GM21526 (cell line): Measurements from ENCODE around the gene STX3.
A peak's percentile ranks its signal among the peaks of the same experiment; 100 is the strongest.

Experiments
- ATAC-seq: cut with Tn5 transposase; IDR thresholded peaks from one replicate; pipeline ENCODE4 v1.9.1; 2021; ENCODE audit warnings: moderate library complexity; ENCODE audit not compliant: unreplicated experiment, low FRiP score

The STX3 gene

DNA sequence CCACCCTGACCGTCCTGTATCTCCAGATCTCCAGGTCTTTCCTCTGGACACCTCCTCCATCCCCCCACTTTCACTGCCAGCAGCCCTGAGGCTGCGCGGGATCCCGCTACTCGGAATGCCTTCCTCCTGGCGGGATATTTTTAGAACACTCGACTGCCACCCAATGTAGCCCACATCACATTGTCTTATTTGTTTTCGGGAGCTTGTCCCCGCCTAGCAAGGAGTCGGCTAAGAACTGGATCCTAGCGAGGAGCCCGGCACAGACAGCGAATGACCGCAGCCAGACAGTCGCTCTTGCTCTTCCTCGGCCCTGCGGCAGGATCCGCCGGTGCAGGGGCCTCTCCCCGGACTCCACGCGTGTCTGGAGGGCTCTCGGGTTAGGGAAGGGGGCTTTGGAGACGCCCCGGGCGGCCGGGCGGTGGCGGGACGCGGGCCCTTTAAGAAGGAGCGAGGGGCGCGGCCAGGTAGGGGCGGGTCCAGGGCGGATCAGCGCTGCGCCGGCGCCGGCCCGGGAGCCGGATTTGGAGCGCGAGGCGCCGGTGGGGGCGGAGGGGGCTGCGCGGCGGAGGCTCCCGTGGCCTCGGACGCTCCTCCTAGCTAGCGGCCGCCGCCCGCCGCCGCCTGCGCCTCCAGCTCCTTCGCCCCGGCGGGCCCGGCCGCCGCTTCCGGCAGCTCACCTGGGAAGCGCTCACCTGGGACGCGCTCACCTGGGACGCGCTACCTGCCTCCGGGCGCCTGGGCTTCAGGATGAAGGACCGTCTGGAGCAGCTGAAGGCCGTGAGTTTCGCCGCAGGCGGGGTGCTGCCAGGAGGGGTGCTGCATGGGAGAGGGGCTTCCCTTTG, at the start of gene STX3:
Gene STX3, plus strand, starts transcription at position 518 of the 842 bp plus-strand sequence. Its CDS starts 230 bp downstream, at position 748.
- peak; percentile 73 for ATAC-seq

DNA sequence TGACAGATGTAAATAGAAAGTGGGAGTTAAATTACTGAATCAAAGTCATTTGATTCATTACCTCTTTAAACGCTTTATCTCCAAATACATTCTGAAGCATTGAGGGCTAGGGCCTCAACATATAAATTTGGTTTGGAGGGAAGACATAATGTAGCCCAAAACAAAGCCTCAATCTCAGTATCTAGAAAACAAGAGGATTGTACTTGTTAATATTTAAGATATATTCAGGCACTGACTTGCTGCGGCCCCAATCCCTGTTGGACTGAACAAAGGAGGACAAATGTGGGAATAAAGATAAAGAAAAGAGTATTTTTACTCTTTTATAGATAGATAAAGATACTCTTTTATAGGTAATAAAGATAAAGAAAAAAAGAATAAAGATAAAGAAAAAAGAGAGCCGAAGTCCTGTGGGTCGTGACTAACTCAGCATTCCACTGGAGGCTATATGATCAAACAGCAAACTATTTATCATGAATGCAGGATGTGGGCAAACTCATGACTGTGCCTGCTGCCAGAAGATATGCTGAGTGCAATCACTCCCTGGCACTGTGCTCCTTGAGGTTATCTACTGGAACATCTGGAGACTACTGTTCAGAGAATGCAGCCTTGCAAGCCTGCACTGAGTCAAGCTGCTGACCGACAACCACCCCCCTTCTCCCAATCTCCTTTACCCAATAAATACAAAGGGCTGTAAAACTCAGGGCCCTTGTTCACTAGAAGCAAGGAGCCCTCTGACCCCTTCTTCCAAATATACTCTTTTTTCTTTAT, 48.5 kb upstream of the STX3 start:
- no peak for ATAC-seq

DNA sequence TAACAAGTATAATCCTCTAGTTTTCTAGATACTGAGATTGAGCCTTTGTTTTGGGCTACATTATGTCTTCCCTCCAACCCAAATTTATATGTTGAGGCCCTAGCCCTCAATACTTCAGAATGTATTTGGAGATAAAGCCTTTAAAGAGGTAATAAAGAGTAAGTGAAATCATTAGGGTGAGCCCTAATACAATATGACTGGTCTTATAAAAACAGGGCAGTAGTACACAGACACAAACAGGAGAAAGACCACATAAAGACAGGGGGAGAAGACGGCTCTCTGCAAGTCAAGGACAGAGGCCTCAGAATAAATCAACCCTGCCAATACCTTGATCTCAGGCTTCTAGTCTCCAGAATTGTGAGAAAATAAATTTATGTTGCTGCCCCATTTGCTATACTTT, 47.8 kb upstream of the STX3 start:
- ATAC-seq: no peak

- no peak for ATAC-seq
These were observed 46.6 kb upstream of the STX3 start for GRCh38 chr11:59708537-59708936.

GRCh38 chr11:59710136-59710847, 44.9 kb upstream of the STX3 start:
- no peak for ATAC-seq

DNA sequence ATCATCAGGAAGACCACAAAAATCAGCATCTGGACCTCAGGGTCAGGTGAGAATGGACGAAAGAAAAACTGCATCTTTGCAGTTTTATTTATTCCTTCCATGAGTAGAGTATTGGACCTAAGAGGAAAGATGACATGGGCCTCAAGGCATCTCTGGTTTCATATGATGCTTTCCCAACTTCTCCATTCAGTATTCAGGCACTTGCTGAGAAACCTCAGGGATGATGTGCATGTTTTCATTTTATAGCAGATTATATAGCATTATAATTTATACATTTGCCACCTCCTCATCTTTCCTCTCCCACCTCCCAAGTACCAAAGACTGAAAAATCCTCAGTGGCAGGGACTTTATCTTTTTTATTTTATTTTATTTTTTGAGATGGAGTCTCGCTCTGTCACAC, 41.4 kb upstream of the STX3 start, which contains the start of gene OR10V1:
Gene OR10V1, minus strand, starts transcription at position 101 of the 400 bp plus-strand sequence. Its CDS starts 0 bp downstream, at position 101.
- no peak for ATAC-seq

- no peak for ATAC-seq
These were observed 39.1 kb upstream of the STX3 start for GRCh38 chr11:59716051-59716450.

DNA sequence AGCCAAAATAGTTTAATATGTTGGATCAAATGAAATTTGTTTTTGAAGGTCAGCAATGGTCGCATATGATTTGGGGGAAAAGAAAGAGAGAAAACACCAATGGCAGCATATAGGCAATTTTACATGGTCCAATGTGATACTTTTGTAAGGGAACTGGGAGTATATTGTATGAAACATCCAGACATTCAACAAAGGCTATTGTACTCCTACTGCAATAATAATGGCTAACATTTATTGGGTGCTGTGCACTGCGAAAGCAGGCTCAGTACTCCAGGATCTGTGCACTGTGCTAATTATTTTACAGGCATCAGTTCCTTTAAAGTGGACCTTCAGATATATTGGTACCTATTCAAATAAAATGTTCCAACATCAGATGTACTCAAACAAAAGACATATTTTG, 35.6 kb upstream of the STX3 start:
- no peak for ATAC-seq

GRCh38 chr11:59724066-59724465, 31.1 kb upstream of the STX3 start:
- ATAC-seq: no peak

GRCh38 chr11:59727426-59727825, 27.8 kb upstream of the STX3 start:
- ATAC-seq: no peak

- no peak for ATAC-seq
These were observed 27.0 kb upstream of the STX3 start for GRCh38 chr11:59728154-59728553.

DNA sequence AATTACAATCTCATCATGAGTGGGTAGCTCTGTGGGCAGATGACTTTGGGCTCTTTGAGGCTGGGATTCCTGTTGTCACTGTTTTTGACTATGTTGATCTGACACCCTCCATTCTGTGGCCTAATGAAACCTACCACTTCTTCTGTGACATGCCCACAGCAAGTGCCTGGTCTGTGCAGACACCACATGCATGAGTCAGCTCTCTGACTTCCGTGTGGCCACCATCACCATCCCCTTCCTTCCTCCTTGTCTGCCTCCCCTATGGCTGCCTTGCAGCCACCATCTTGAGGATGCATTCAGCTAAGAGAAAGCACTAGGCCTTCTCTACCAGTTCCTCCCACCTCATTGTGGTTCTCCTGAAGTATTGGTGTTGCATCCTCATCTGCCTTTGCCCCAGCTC, 26.3 kb upstream of the STX3 start:
- no peak for ATAC-seq

DNA sequence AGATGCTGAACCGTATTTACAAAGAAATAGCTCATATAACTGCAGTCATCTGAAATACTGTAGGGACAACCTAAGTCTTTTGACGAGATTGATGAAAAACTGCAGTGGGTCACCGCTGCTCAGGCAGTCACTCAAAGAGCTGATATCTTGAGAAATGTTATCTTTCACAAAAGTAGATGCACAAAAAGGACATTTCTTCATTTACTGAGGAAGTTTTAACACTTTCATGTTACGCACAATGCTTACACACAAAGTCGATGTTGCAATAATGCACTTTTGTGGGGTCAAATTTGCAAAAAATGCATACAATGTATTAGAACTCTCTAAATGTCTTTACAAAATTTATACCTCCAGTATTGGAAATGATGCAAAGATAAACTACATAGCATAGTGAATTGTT, 25.3 kb upstream of the STX3 start:
- ATAC-seq: no peak

GRCh38 chr11:59730896-59731565, 24.1 kb upstream of the STX3 start:
- ATAC-seq: no peak

- no peak for ATAC-seq
These were observed 9.1 kb upstream of the STX3 start for GRCh38 chr11:59746111-59746510.

DNA sequence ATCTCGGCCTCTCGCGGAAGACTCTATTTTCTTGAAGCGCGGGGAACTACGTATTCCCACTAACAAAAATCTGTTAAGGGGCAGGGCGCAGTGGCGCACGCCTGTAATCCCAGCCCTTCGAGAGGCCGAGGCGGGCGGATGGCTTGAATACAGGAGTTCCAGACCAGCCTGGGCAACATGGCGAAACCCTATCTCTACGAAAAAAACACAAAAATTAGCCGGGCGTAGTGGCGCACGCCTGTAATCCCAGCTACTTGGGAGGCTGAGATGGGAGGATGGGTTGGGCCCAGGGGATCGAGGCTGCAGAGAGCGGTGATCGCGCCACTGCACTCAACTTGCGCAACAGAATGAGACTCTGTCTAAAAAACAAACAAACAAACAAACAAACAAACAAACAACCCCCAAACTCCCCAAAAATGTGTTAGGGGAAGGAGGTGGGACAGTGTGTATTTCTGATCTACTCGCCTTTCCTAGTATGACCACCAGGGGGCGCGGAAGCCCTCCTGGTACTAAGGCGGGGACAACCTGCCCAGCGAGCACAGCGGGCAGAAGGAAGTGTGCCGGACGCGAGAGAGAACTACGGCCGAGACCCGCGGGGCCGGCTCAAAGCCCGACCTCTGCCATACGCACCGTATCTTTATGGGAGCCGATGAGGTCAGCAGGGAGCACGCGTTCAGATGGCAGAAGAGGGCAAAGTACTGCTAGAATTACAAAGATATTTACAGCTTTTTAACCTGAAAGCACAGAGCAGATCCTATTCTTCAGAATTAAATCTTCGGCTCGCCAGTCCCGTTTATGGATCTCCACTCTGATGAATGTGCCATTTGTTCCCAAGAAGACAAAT, 1.3 kb upstream of the STX3 start:
- peak; percentile 73 for ATAC-seq

DNA sequence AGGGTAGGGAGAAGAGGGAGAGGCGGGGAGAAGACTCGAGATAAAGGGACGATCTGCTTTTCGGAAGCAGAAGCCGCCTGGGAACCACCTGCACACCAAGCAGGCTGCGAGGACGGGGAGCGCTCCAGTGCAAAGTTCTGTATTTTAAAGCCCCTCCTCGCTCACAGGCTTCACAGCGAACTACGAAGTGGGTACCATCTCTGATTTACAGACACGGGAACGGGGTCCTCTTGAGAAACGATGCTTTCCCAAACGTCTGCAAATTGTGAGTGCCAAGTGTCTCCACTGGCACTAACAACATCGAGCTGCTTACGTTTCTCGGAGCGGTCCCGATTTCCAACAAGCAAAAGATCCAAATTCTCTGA, 700 bp upstream of the STX3 start:
- ATAC-seq: peak; percentile 12

DNA sequence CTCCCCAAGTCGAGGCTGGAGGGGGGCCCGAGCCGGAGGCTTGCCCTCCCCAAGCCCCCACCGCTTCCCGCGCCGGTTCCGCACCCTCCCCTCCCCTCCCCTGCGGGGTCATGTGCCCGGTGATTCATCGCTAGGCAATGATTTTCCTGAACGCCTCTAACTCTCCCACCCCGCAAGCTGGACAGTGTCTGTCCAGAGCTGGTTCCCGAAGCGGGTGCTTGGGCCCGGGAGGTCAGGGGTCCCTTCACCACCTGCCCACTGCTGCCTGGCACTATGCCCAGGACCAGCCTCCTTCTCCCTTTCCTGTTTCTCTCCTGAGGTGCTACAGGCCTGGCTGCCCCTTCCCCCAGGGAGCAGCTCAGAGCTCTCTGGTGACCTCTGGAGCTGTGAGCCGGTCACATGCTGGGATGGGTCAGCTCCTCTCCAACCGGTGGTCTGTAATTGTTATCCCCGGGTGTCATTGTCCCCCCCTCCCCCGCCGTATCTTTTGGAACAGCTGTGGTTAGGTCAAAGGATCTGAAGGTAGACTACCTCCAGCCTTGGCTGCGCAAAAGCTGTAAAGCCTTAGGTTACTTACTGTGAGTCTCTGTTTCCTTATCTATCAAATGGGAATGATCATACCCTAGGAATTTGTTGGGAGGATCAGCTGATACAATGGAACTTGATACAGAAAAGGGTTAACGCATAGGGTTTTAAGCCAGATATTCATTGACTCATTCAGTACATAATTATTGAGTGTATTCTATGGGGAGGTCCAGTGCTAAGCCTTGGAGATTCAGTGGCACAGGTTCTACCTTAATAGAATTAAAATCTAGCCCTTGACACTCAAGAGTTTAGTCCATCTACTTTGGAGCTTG, 753 bp downstream of the STX3 start:
- ATAC-seq: no peak

- no peak for ATAC-seq
These were observed 1.3 kb downstream of the STX3 start for GRCh38 chr11:59756558-59756840.
